ENCODE measurements around the gene MRPL12. TPM values are rescaled to one million over a fixed set of nuclear protein-coding genes. Genes with fewer than 3 reads are reported as not detected.

The MRPL12 gene
- total and polyA plus RNA-seq, 9 of the 15 experiments (the other 6 are each of a cell fraction or from before 2014, with no cell fraction given) = 0.94 to 338 (median 100) TPM

DNA sequence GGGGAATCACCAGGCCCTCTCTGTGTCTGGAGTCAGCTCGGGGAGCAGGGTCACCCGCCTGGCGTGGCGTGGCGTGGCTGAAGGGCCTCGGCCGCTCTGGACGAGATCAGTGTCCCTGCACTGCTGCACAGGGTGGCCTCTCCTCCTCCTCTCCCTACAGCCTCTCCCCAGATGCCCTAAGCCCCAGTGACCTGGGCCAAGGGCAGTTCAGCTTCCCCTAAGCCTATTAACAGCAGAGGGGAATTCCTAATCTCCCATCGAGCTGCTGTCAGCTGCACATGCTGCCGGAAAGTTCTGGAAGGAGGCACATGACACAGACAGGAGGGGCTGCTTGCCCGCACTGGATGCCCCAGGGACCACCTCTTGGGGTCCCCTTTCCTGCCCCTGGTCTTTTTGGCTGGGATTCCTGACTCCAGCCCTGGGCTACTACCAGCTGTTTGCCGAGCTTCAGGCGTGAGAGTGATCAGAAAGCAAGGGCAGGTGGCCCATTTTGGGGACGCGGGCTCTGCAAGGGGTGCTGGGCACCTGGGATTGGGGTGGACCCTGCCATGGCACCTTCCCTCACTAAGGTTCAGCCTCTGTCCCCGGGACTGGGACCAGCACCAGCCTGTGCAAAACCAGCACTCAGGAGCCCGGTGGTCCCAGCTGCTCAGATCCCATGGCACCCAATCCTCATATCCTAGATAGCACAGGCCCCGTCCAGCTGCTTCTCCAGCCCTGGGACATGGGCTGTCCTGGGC, 47.6 kb upstream of the MRPL12 start:
- ATAC-seq (no peak), FAIRE-seq (no peak), DNase-seq (ENCODE audit: extremely low read depth in 1 of 4, low spot score in 3 of 4) (no peak)
- POLR2A ChIA-PET = interaction anchor here (0.7 to 1.7 kb wide), 4 partner anchors 8 to 258 kb away, joined by 3 to 5 read pairs (median 3); no protein-coding TSS in a partner anchor
- H3K9ac ChIP-seq (ENCODE audit: insufficient read depth in 1 of 2, low read depth in 2 of 2, low read length in 2 of 2) = peak overlapping the region in 1 of 2 experiments; percentile 79; a peak in 2 of 4 replicates
- H3K79me2 ChIP-seq (ENCODE audit: control insufficient read depth, insufficient read depth, low read length) = no peaks in the 10 kb centered on the region
- H3K9me1 ChIP-seq (ENCODE audit: control insufficient read depth, insufficient read depth, low read length) = no peaks in the 10 kb centered on the region
- no peaks in the 10 kb centered on the region for H4K20me1 ChIP-seq (replicated peaks; ENCODE audit: control insufficient read depth, insufficient read depth, low read length)
- H3K4me2 ChIP-seq (ENCODE audit: insufficient read depth, low read length) = no peak overlapping the region
- intact Hi-C loops (cut with micrococcal nuclease) (no loop called here), in situ Hi-C loops (cut with MboI) (no loop called here)
- no peak overlapping the region for H2AFZ ChIP-seq (ENCODE audit: low read depth, low read length)
- no peak overlapping the region for H3K4me3 ChIP-seq
- no peak for TF ChIP-seq ZNF584 (CRISPR knock-in tag; IDR thresholded peaks at IDR 0.05; ENCODE audit: low read depth)
- TF ChIP-seq CBFB (CRISPR knock-in tag; IDR thresholded peaks at IDR 0.05) = no peak
- no peak for TF ChIP-seq ZNF384 (IDR thresholded peaks at IDR 0.05; ENCODE audit: low read depth, low read length)
- TF ChIP-seq THRAP3 (IDR thresholded peaks at IDR 0.05; ENCODE audit: borderline replicate concordance) = no peak
- no peak for TF ChIP-seq ARNT (IDR thresholded peaks at IDR 0.05)
- TF ChIP-seq SREBF2 (CRISPR knock-in tag; IDR thresholded peaks at IDR 0.05) = no peak
- TF ChIP-seq, protein P1, sequence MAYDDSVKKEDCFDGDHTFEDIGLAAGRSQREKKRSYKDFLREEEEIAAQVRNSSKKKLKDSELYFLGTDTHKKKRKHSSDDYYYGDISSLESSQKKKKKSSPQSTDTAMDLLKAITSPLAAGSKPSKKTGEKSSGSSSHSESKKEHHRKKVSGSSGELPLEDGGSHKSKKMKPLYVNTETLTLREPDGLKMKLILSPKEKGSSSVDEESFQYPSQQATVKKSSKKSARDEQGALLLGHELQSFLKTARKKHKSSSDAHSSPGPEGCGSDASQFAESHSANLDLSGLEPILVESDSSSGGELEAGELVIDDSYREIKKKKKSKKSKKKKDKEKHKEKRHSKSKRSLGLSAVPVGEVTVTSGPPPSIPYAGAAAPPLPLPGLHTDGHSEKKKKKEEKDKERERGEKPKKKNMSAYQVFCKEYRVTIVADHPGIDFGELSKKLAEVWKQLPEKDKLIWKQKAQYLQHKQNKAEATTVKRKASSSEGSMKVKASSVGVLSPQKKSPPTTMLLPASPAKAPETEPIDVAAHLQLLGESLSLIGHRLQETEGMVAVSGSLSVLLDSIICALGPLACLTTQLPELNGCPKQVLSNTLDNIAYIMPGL (CRISPR knock-in tag; IDR thresholded peaks at IDR 0.05) = no peak
- 57% methylated on average over 16 of the region's 18 CpGs for WGBS (ENCODE audit: insufficient coverage, low coverage, missing lambda C conversion rate)
- no peaks in the 10 kb centered on the region for H3K27me3 ChIP-seq (ENCODE audit: control insufficient read depth in 2 of 2, insufficient read depth in 2 of 2, low read length in 2 of 2)
- no peaks in the 10 kb centered on the region for H3K9me3 ChIP-seq (replicated peaks; ENCODE audit: control insufficient read depth, insufficient read depth, low read depth, low read length)
- CTCF ChIA-PET (ENCODE audit: low intra/inter-chr PET ratio) = no interaction called here
- no TSS peak for BruUV-seq (replicated peaks)
- peaks cover 0 to 45% of the 10 kb centered on the region in 2 experiments; a peak in 3 of 5 replicates for H3K4me1 ChIP-seq (replicated peaks in 1 of 2; ENCODE audit: control insufficient read depth in 2 of 2, insufficient read depth in 2 of 2, low read length in 2 of 2)
- H3K36me3 ChIP-seq (ENCODE audit: control insufficient read depth, insufficient read depth, low read length) = no peaks in the 10 kb centered on the region
- H3K27ac ChIP-seq (ENCODE audit: extremely low read depth, low read depth, low read length) = no peak overlapping the region
